Esophagus squamous epithelium (tissue), 4 donors: Measurements from ENCODE around the gene ALG9.

Source experiments
- CTCF ChIP-seq, 6 experiments: fragments of 450-650 bp in 4 of 6; fragments of 200-600 bp in 2 of 6; sonication (generic) in 2 of 6; IDR thresholded peaks; one replicate each; pipeline ENCODE4 v1.5.1; 2016 to 2019; ENCODE audit warnings: antibody characterized with exemption in 6 of 6, mild to moderate bottlenecking in 4 of 6, moderate library complexity in 4 of 6
- POLR2A ChIP-seq, 4 donors: fragments of 450-650 bp; IDR thresholded peaks; one replicate each; pipeline ENCODE4 v1.6.1; 2017; ENCODE audit warnings: antibody characterized with exemption in 4 of 4, mild to moderate bottlenecking in 4 of 4, moderate library complexity in 3 of 4

- TF ChIP-seq CTCF (IDR thresholded peaks at IDR 0.05): no peak
- TF ChIP-seq POLR2A (IDR thresholded peaks at IDR 0.05): no peak
Observed at GRCh38 chr11:111772535-111772934, 98.8 kb downstream of the ALG9 start.
